ENCODE data around the gene DGKG.

DGKG gene

DNA sequence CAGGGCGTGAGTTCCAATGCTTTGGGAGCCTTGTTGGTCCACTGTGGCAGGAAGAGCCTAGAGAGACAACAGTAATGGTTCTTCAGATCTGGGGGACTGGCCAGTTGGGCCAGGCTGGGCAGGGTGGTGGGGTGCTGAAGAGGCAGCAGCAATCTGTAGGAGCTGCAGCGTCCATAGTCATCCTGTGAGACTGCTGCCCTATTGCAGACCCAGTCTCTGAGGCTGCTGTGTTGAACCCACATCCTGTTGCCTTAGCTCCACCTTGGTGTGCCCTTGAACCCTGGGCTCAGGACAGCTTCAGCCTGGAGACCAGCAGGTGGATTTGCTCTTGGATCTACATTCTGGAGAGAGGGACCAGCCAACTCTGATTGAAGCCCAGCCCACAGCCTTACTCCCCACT, 229.5 kb downstream of the DGKG start:
- DNase-seq: no peak

DNA sequence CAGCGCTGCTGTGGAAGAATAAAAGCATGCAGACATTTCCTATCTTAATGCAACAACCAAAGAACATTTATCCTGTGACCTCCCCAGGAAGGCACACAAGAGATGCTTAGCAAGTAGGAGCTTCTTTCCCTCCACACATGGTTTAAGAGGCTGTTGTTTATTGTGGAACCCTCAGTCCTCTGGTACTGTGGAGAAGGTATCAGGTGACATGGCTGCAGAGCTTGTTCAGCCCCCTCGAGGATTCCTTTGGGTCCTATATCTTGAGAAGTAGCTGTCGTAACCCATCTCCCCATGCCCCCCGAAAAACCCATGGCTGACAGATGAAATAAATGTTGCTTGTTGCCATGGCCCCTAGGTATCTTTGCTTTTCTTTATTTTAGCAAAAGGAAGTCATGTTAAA, 232.8 kb downstream of the DGKG start:
- DNase-seq: no peak

GRCh38 chr3:186128158-186128557, 233.9 kb downstream of the DGKG start:
- no peak for DNase-seq

- DNase-seq: no peak
These were observed 234.6 kb downstream of the DGKG start for GRCh38 chr3:186127463-186127862.

- DNase-seq: no peak
These were observed 236.9 kb downstream of the DGKG start for GRCh38 chr3:186125118-186125517.

- no peak for DNase-seq
These were observed 237.4 kb downstream of the DGKG start for GRCh38 chr3:186124592-186124991.

GRCh38 chr3:186123012-186123411, 239.0 kb downstream of the DGKG start:
- no peak for DNase-seq

DNA sequence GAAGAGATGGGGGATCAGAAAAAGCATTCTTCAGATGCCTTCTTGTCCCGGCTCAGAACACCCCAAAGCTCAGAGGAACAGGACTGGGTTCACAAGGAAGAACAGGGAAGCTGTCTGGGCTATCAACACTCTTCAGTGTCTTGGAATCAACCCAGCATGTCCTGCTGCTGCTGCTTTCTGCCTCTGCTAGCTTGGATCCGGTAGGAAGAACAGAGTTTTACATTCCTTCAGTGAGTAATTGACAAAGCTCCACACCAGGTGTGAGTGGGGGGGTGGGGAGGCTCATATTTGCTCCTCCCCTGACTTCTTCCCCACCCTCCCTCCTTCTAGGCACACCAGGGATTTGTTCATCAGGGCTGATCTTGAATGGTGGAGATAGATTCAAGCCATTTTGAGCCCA, 240.1 kb downstream of the DGKG start:
- DNase-seq: no peak

DNA sequence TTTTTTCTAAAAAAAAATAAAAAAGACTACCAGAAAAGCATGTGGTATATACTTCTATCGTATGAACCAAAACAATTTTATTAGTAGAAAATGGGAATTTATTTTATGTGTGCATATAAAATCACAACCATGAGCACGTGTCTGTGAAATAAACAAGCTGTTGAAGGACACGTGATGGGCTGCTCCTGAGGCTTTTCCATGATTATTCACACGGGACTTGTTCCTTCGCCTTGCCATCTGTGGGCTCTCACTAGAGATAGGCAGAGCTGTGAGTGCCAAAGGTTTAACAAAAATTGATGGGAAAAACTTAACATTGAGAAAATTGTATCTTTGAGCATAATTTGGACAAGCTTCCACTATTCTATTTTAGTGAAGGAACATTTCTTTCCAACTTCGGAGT, 240.8 kb downstream of the DGKG start:
- DNase-seq: no peak

GRCh38 chr3:186119499-186119898, 242.5 kb downstream of the DGKG start:
- no peak for DNase-seq

- DNase-seq: no peak
These were observed 243.3 kb downstream of the DGKG start for GRCh38 chr3:186118692-186119091.

- DNase-seq: no peak
These were observed 244.4 kb downstream of the DGKG start for GRCh38 chr3:186117521-186118134.

DNA sequence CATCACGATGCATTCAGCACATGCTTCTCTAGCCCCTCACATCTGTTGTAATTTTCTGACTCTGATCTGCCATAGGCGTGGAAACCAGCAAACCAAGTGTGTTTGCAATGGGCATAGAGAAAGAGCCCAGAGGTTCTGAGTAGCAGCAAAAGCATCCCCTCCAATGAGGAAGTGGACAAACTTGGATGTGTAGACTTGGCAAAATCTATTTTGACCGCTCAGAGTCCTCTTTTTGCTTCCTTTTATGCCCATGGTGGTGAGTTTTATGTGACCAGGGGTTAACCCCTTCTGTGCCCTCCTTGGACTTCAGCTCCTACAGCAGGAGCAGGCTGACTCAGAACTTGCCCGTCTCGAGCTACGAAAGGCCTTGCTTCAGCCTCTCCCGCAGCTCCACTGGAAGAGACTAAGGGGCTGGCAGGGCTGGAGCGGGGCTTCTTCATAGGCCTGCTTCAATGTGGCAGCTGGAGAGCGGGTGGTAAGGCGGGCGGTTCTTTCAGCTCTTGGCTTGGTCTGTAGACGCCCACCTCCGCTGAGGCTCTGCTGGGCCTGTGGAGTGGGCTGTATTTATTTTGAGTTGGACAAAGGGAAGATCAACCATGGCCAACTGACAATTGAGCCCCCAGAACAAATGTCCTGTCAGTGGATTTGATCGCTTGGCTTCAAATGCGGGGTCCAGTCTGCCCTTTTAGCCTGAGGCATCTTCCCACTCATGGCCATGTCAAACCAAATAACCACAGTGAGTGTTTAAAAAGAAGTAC, 246.6 kb downstream of the DGKG start:
- DNase-seq: no peak

DNA sequence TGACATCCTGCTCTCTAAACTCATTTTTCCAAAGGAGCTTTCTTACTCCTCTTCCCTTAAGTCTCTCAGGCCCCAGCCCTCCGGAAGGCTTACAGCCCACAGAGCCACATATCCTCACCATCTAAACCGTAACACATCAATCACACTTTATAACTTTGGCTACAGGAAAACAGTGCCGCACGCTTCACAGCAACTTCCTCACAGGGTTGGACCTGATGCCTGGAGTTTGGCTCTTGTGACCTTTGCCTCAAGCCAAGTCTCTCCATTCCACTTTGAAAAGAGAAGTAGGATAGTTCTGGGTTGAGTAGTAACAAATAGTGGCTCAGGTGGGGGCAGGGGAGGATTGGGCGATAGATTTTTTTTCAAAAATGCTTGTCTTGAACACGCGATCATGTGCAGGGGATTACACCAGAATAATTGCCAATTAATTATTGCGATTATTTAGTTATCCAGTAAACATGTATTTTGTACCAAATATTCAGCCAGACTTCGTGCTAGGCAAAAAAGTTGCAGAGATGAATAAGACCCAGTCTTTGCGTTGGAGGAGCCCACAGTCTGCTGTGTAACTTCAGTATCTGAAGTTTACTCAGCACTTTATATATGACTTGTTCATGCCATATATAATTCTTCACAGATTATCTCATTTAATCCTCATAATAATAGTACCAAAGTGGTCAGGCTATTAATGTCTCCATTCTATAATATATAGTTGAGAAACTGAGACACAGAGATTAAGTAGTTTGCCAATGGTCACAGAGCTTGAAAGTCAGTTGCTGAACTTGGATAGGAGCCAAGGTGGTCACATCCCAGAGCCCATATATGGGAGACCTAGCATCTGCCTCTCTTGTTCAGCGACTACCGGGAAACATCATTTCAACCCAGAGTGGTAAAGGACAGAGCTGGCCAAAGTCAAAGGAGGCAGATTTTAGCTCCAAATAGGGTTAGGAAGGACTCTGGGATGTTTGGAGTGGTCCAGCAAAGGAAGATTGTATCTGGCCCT, 250.8 kb downstream of the DGKG start:
- DNase-seq: no peak

DNA sequence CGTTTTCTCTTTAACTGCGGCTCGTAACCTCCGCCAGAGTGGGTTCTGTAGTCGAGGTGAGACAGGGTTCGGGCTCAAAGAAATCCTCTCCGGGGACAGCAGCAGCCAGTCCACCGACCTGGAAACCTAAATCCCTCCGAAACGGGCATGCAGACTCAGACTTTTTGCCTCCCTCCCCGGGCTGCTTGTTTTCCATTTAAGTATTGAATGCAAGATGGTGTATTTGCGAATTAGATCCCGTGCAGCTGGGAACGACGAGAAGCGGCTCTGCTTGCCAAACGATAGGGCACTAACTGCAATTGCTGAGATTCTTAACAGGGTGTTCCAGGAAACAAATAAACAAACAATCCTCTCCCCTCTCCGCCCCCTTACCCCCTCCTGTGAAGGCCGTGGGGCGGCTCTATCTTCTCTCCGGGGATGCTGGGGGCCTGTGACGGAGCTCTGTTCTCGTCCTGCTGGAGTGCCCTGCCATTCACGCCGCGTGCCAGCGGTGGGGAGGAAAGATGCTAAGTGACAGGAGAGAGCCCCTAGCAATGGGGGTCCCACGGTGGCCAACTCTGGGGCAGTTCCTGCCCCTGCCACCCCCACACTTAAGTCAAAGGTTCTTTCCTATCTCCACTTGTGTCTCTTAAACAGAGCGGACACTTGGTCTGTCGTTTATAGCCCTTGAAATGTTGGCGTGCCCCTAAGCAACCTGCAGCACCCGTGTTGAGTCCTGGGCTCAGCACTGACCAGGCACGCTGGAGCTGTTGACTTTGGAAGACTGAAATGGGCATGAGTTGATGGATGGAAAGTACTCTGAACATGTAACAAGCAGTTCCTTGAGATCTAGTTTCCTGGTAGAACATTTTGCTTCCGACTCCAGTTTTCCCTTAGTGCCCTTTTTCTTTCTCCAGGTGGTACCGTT, 251.9 kb downstream of the DGKG start:
- DNase-seq: no peak

DNA sequence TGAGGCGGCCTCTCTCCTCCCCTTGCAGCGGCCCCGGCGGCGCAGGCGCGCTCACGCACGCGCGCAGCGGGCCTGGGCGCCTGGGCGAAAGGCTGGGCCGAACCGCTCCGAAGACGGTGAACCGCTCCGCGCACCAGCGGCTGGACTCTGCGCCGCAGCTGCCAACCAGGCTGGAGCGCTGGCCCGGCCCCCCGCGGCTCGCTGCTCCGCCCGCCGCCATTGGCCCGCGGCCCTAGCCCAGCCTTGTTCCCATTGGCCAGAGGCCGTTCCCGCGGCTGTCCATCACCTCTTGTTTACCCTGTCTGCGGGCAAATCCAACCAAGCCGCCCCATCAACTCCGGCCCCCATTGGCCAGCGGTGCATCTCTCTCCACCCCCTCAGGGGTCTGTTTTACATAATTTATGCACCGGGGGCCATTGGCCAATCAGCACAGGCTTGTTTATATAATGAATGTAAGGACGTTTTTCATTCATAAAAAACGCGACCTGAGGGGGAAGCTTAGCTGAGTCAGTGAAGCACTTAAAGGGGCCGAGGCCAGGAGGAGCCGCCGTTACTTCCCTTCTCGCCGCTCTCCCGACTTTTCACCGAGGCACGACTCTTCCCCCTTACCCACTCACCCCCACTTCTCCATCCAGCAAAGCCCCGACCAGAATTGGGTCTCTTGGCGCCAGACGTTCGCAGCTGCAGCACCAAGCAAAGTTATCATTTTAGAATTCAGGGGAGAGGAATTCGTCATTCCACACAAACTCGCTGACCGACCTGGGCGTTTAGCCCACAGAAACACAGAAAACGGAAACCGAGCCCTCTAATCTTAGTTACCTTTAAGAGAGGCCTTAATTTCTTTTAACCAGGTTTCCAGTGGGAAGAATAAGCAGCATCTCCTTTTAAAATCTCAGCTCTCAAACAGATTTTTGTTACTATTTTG, 252.8 kb downstream of the DGKG start, which contains the start of gene ETV5:
Gene ETV5, minus strand, starts transcription at position 149 of the 925 bp plus-strand sequence. CDS start 3,221 bp downstream, outside the sequence.
- peak; percentile 80 for DNase-seq

- peak; percentile 12 for DNase-seq
These were observed 253.7 kb downstream of the DGKG start for GRCh38 chr3:186108106-186108940.

GRCh38 chr3:186107215-186108105, 254.6 kb downstream of the DGKG start:
- peak; percentile 58 for DNase-seq

DNA sequence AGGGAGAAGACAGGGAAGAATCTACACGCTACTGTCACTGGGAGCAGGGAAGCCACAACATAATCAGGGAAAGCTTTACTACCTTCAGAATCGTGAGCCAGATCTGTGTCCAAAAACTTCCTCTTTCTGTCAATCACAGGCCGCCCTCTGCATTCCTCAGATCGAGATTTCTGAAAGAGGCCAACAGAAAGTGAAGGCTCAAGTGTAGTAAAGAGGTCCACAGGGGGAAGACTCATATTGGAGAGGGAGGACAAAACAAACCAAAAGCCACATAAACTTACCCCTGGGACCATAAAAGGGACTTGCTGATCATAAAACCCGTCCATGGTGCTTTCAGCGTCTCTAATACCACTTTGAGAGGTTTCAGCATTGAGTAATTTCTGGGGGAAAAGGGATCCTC, 256.5 kb downstream of the DGKG start:
- DNase-seq: no peak

Data from CD4-positive, alpha-beta T cell treated with Interleukin-6 for 4 hours (primary cell).